ENCODE results near the gene LAMB1. TPM values are rescaled to one million over a fixed set of nuclear protein-coding genes. Genes with fewer than 3 reads are reported as not detected.

The LAMB1 gene
- total RNA-seq, 2 experiments from 2014 or later: 0.17 TPM; not detected in 1

DNA sequence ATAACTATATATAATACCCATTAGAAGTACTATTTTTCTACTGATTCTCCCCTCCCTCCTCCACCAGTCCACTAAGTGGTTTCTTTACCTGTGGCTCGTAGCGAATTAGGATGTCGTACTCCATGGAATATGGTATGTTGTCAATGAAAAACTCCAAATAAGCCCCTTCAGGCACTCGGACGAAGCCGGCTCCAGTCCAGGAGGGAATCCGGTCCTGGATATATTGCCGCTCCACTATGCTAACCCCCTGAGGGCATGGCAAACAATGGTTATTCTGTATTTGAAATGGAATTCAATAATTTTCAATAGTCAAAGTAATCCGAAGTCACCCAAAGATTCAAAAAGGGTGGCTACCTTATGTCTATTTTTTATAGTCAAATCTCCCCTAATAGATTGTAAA is 40.1 kb downstream of the LAMB1 start:
- Histone ChIP-seq H3K4me1 (ENCODE audit: insufficient read depth, low read length, poor library complexity, severe bottlenecking) (no peaks in the 10 kb centered on the region), H3K9me3 (ENCODE audit: low read length) (no peaks in the 10 kb centered on the region), H3K79me2 (ENCODE audit: insufficient read depth, low read depth, low read length) (no peaks in the 10 kb centered on the region), H3K4me3 (ENCODE audit: low read depth, low read length, poor library complexity, severe bottlenecking) (no peak overlapping the region), H3K36me3 (ENCODE audit: insufficient read depth, low read length) (no peaks in the 10 kb centered on the region), H4K20me1 (ENCODE audit: insufficient read depth, low read length) (no peaks in the 10 kb centered on the region), H3K27ac (ENCODE audit: low read depth, low read length, poor library complexity, severe bottlenecking) (no peak overlapping the region), H3K4me2 (ENCODE audit: low read length) (no peak overlapping the region), H3K9me2 (ENCODE audit: insufficient read depth, low read length) (no peaks in the 10 kb centered on the region), H2AFZ (ENCODE audit: low read length) (no peak overlapping the region)
- ChIA-PET POLR2A (no interaction called here), CTCF (ENCODE audit: unreplicated experiment) (no interaction called here)
- no peak for DNase-seq (ENCODE audit: low spot score)
- TF ChIP-seq EZH2phosphoT487 (IDR thresholded peaks at IDR 0.05; ENCODE audit: borderline replicate concordance, low read depth, low read length): no peak
- TF ChIP-seq, protein P1, sequence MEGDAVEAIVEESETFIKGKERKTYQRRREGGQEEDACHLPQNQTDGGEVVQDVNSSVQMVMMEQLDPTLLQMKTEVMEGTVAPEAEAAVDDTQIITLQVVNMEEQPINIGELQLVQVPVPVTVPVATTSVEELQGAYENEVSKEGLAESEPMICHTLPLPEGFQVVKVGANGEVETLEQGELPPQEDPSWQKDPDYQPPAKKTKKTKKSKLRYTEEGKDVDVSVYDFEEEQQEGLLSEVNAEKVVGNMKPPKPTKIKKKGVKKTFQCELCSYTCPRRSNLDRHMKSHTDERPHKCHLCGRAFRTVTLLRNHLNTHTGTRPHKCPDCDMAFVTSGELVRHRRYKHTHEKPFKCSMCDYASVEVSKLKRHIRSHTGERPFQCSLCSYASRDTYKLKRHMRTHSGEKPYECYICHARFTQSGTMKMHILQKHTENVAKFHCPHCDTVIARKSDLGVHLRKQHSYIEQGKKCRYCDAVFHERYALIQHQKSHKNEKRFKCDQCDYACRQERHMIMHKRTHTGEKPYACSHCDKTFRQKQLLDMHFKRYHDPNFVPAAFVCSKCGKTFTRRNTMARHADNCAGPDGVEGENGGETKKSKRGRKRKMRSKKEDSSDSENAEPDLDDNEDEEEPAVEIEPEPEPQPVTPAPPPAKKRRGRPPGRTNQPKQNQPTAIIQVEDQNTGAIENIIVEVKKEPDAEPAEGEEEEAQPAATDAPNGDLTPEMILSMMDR (conservative IDR thresholded peaks at IDR 0.05; ENCODE audit: low read length): no peak
- intact Hi-C loops (cut with micrococcal nuclease; ENCODE audit: unreplicated experiment): no loop called here
- BruUV-seq (replicated peaks): no TSS peak

DNA sequence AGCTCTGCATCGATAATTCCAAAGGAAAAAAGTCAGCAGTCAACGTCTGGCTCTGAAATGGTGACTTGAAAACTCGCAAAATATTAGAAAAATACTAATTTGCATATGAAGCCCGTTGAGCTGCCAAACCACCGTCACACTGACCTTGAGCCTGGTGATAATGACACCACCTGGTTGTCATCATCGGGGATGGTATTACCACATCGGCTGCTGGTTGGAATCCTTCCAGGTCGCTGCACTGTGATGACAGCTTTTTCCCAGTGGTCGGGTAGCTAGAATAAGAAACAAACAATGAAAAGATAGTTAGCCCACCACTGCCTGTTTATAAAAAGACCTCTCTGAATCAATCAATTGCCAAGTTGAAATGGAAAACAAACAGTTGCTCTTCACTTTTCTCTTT is 41.6 kb downstream of the LAMB1 start:
- no peak overlapping the region for H3K4me3 ChIP-seq (ENCODE audit: low read depth, low read length, poor library complexity, severe bottlenecking)
- no peaks in the 10 kb centered on the region for H3K9me3 ChIP-seq (ENCODE audit: low read length)
- TF ChIP-seq, protein P1 (conservative IDR thresholded peaks at IDR 0.05; ENCODE audit: low read length): no peak
- TF ChIP-seq EZH2phosphoT487 (IDR thresholded peaks at IDR 0.05; ENCODE audit: borderline replicate concordance, low read depth, low read length): no peak
- POLR2A ChIA-PET: interaction anchor here (0.6 kb wide), 1 partner anchor 172 kb away, joined by 3 read pairs; no protein-coding TSS in a partner anchor
- H2AFZ ChIP-seq (ENCODE audit: low read length): no peak overlapping the region
- no peaks in the 10 kb centered on the region for H3K36me3 ChIP-seq (ENCODE audit: insufficient read depth, low read length)
- BruUV-seq (replicated peaks): no TSS peak
- no peaks in the 10 kb centered on the region for H3K4me1 ChIP-seq (ENCODE audit: insufficient read depth, low read length, poor library complexity, severe bottlenecking)
- intact Hi-C loops (cut with micrococcal nuclease; ENCODE audit: unreplicated experiment): no loop called here
- CTCF ChIA-PET (ENCODE audit: unreplicated experiment): no interaction called here
- H3K9me2 ChIP-seq (ENCODE audit: insufficient read depth, low read length): no peaks in the 10 kb centered on the region
- no peaks in the 10 kb centered on the region for H3K79me2 ChIP-seq (ENCODE audit: insufficient read depth, low read depth, low read length)
- no peaks in the 10 kb centered on the region for H4K20me1 ChIP-seq (ENCODE audit: insufficient read depth, low read length)
- no peak for DNase-seq (ENCODE audit: low spot score)
- H3K4me2 ChIP-seq (ENCODE audit: low read length): no peak overlapping the region
- H3K27ac ChIP-seq (ENCODE audit: low read depth, low read length, poor library complexity, severe bottlenecking): no peak overlapping the region

DNA sequence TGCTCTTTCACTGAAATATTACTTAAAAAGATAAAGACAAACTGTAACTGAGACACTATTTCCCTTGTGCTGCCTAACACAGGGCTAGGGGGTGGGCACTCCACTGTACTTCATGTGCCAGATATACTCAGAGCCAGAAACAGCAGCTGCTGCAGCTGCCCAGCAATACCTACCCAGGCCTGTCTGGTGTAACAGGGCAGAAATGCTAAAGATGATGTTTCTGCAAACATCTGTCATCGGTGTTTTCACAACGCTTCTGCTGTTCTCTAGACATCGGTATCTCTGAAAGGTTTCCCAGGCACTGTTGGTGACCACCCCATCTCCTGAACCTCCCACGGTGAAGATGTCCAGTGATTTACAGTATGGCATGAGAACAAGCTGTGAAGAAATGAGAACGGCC is 42.7 kb downstream of the LAMB1 start:
- ChIA-PET CTCF (ENCODE audit: unreplicated experiment) (interaction anchor here (0.6 kb wide), 1 partner anchor 17 kb away, joined by 5 read pairs; no protein-coding TSS in a partner anchor), POLR2A (interaction anchor here (0.8 kb wide), 1 partner anchor 13 kb away, joined by 3 read pairs; no protein-coding TSS in a partner anchor)
- Histone ChIP-seq H3K36me3 (ENCODE audit: insufficient read depth, low read length) (no peaks in the 10 kb centered on the region), H3K9me3 (ENCODE audit: low read length) (no peaks in the 10 kb centered on the region), H3K9me2 (ENCODE audit: insufficient read depth, low read length) (no peaks in the 10 kb centered on the region), H4K20me1 (ENCODE audit: insufficient read depth, low read length) (no peaks in the 10 kb centered on the region), H3K4me2 (ENCODE audit: low read length) (no peak overlapping the region), H2AFZ (ENCODE audit: low read length) (no peak overlapping the region), H3K4me1 (ENCODE audit: insufficient read depth, low read length, poor library complexity, severe bottlenecking) (no peaks in the 10 kb centered on the region), H3K27ac (ENCODE audit: low read depth, low read length, poor library complexity, severe bottlenecking) (no peak overlapping the region), H3K79me2 (ENCODE audit: insufficient read depth, low read depth, low read length) (no peaks in the 10 kb centered on the region), H3K4me3 (ENCODE audit: low read depth, low read length, poor library complexity, severe bottlenecking) (no peak overlapping the region)
- no peak for DNase-seq (ENCODE audit: low spot score)
- BruUV-seq (replicated peaks): no TSS peak
- no peak for TF ChIP-seq EZH2phosphoT487 (IDR thresholded peaks at IDR 0.05; ENCODE audit: borderline replicate concordance, low read depth, low read length)
- TF ChIP-seq, protein P1 (conservative IDR thresholded peaks at IDR 0.05; ENCODE audit: low read length): no peak
- intact Hi-C loops (cut with micrococcal nuclease; ENCODE audit: unreplicated experiment): no loop called here
